GM19463 (cell line): Measurements from ENCODE around the gene ZNF846.
"Not testable (repeated sequence)": the region's sequence is repeated elsewhere in the genome, so short reads cannot be mapped to it uniquely, and the experiment has no call there.

Experiments
- ATAC-seq: cut with Tn5 transposase; IDR thresholded peaks from one replicate; pipeline ENCODE4 v1.9.1; 2021; ENCODE audit warnings: mild to moderate bottlenecking, moderate library complexity; ENCODE audit not compliant: unreplicated experiment

The ZNF846 gene

DNA sequence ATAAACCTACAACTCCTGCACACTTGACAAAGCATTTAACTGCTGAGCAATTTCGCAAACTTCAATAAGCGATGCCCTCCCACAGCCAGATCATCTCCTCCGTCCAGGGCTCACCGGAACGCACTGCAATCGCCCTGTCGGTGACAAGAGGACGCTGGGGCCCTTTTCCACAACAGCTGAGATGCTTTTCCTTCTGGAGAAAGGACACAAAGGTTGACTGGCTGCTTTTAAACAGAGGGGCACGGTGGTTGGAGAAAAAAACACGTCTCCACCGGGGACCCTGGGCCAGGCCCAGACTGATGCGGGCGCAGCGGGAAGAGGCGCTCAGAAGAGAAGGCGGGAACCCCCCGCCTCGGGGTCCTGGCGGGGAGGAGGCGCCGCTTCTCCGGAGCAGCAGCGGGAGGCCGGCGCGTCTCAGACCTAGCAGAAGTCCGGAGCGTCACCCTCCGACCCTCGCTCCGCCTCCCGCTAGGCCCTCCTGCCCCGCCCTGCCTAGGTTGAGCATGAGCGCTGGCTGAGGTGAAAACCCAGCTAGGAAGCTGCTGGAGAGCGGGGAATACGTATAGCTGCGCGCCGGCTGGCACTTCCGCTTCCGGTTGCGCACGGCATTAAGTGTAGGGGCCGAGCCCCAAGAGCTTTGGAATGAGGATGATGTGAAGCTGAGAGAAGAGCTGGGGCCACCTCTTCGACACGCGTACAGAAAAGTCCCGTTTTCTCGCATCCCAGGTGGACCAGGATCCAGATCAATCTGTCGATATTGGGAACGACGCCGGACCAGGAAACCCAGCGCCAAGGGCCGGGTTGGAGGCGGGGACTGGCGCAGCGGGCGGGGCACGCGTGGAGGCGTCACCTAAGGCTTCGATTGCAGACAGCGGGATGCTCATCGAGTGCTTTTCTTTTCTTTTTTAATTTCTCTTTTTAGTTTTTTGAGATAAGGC is at the start of gene ZNF846:
Gene ZNF846 (minus strand): TSS at position 564 of the 938 bp plus-strand sequence. CDS start 3,788 bp downstream, outside the sequence.
- ATAC-seq: peak; percentile 93

DNA sequence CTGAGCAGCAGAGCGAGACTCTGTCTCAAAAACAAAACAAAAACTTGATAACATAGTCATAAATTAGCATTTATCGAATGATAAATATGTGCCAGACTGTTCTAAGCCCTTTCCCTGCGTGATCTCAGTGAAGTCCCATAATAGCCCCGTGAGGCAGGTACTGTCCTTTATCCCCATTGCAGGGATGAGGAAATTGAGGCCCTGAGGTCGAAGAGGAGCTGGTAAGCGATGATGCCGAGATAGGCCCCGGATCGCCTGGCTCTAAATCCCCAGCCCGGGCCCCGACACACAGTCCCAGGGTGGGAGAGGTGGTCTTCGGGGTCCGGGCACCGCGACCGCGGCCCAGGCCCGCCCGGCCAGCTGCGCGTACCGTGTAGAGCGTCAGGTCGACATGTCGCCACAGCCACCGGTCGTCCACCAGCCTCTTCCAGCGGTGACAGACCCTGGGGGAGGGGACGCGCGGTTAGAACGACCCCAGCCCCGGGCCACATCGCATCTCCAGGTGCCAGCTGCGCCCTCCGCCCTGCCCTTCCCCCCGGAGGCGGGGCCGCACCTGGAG is 49.7 kb upstream of the ZNF846 start:
- no peak for ATAC-seq

DNA sequence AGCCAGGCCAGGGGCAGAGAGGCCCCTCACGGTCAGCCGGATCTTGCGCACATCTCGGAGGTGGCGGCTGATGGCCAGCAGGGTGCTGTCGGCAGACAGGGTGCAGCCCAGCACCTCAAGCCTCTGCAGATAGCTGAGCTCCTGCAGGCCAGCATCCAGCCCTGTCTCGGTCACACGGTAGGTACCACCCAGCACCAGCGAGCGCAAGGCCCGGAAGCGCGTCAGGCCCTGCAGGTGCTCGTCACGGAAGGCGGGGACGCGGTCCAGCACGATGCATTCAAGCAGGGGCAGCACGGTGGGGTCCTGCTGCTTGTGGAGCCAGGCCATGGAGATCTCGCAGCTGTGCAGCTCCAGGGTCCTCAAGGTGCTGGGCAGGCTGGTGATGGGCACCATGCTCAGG is 42.6 kb upstream of the ZNF846 start:
- ATAC-seq: no peak

DNA sequence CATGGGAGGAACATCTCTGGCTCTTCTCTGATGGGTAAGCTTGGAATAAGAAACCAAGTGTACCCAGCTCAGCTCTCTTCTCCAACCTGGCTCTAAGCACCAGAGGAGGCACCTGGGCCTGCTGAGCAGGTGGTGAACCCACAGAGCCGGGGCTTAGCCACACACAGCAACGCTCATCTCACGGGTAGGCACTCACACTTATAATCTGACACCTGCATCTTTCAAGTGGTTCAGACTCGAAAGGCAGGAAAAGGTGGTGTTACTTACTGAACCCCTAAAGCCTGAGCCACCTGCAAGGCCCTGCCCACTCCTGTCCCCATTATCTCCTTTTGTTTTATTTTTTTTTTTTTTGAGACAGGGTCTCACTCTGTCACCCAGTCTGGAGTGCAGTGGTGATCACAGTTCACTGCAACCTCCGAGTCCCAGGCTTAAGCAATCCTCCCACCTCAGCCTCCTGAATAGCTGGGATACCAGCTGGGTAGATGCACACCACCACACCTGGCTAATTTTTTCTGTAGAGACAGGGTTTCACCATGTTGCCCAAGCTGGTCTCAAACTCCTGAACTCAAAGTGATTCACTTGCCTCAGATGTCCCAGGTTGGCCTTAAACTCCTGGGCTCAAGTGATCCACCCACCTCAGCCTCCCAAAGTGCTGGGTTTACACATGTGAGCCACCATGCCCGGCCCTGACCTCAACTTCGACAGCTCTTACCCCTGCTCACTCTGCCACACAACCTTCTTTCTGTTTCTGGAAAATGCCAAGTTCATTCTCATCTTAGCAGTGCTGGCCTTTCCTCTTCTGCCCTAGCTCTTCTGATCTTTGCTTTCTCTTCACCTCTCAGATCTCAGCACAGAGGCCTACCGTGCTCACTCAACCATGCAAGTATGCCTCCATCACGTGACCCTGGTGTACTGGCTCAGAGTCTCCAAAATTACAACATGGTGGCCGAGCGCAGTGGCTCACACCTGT is 40.6 kb upstream of the ZNF846 start:
- no peak for ATAC-seq

DNA sequence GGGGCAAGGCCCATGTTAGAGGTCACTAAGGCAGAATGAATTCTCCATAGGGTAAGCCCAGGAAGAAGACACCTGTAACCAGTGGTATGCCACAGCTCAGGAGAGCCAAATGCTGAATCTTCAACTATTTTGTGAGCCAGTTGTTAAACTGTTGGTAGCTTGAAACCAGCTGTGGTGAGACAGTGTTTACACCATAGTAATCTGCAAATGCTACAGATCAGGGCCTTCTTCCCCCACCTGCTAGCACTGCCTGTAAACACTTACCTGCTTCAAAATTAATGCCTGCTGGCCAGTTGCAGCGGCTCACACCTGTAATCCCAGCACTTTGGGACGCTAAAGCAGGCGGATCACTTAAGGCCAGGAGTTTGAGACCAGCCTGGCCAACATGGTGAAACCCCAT is 38.3 kb upstream of the ZNF846 start:
- ATAC-seq: no peak

DNA sequence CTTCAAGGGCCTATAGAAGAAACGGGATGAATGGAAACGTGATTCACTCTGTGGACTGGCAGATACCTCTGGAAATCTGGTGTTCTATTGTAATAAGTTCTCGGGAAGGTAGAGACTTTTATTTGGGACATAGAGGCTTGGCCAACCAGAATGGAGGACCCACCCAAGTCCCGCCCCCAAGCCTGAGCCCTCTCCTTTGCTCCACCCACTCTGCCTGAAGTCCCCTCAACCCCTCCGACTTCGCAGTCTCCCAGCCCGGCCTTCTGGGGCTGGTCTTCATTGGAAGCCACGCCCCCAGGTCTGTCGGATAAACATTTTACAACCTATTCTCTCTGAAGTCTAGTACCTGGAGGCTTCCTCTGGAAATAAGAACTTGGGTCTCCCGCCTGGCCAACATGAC is 33.4 kb upstream of the ZNF846 start:
- ATAC-seq: no peak

DNA sequence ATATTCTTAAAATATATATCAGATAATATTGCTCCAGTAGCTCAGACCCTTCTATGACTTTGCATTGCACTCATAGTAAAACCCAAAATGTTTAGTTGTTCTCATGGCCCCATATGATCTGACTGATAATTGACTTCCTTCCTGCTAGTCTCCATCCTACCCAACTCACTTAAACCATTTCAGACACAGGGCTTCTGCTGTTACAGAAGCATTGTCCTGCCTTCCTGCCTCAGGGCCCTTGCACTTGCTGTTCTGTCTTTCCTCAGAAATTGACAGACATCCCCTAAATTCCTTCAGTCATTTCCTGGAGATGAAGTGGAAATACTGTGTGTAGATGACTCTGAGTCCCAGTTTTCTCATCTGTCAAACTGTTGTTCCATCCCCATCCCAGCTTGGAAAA is 30.6 kb upstream of the ZNF846 start:
- ATAC-seq: no peak

DNA sequence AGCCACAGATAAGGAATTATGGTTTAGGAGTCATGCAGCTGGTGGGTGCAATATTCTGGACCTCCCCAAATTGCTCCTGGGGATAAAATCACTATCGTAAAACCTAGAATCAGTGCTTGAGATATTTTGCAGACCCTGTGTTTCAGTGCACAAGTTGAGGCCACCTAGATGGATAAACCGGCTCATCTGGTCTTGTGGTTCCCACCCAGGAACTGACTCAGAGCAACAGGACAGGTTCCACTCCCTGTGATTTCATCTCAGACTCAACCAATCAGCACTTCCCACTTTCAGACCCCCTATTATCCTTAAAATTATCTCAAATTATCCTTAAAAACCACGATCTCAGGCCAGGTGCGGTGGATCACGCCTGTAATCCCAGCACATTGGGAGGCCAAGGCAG is 29.3 kb upstream of the ZNF846 start:
- ATAC-seq: no peak

DNA sequence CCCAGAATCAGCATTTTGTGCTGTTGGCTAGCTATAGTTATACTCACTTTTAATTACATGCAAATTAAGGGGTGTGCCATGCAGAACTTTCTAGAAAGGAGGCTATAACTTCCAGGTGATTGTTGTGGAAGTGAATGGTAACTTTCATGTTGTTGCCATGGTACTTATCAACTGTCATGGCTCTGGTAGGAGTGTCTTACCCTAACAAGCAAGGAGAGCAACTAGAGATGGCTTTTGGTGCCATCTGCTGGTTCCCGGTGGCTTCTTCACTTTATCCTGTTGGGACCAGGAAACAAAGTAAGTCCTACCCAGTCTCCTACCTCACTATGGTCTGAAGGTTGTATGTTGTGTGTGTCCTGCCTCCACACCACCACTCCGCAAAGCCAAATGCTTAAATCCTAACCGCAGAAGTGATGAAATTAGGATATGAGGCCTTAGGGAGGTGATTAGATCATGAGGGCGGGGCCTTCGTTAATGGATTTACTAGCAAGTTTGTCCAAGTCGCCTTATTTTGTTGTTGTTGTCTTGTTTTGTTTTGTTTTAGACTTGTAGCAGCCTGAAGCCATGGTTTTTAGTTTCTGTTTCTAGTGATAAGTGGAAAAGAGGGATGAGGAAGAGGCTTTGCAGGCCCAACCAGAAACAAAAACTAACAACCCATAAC is 27.7 kb upstream of the ZNF846 start:
- ATAC-seq: peak; percentile 53

DNA sequence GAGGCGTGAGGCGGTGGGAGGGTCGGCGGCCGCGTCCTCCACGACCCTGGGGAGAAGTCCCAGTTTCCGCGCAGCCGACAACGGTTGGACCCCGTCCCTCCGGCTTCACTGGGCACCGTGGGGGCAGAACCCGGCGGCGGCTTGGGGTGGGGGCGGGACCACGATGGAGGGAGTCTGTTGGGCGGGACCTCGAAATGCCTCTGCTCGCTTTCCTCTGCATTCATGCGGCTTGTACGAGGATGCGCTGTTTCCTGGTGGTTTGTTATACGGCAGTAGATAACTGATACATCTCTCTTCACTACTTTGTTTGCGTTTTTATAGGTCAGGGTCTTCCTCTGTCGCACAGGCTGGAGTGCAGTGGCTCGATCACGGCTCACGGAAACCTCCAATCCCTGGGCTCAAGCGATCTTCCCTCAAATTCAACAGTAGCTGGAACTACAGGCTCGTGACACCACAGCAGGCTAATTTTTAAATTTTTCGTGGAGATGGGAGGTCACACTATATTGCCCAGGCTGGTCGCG is 24.6 kb upstream of the ZNF846 start:
- ATAC-seq: no peak

DNA sequence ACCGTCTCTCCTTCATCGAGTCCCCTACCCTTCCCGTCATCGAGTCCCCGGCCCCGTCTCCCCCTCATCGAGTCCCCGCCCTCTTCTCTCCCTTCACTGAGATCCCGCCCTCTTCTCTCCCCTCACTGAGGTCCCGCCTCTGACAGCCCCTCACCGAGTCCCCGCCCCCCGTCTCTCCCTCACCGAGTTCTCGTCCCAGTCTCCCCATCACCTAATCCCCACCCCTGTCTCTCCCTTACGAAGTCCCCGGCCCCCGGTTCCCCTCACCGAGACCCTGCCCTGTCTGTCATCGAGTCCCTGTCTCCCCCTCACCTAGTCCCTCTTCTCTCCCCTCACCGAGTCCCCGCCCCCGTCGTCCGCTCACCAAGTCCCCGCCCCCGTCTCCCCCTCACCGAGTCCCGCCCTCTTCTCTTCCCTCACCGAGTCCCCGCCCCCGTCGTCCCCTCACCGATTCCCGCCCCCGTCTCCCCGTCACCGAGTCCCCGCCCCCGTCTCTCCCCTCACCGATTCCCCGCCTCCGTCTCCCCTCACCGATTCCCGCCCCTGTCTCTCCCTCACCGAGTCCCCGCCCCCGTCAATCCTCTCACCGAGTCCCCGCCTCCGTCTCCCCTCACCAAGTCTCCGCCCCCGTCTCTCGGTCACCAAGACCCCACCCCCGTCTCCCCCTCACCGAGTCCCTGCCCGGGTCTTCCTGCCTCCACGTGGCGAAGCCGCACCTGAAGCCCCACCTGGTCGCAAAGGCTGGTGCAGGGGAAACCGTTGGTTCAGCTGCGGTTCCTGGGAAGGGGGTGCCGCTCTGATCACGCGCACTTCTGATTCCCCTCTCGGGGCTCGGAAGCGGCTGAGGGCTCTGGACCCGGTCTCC is 23.9 kb upstream of the ZNF846 start:
- ATAC-seq: no peak

DNA sequence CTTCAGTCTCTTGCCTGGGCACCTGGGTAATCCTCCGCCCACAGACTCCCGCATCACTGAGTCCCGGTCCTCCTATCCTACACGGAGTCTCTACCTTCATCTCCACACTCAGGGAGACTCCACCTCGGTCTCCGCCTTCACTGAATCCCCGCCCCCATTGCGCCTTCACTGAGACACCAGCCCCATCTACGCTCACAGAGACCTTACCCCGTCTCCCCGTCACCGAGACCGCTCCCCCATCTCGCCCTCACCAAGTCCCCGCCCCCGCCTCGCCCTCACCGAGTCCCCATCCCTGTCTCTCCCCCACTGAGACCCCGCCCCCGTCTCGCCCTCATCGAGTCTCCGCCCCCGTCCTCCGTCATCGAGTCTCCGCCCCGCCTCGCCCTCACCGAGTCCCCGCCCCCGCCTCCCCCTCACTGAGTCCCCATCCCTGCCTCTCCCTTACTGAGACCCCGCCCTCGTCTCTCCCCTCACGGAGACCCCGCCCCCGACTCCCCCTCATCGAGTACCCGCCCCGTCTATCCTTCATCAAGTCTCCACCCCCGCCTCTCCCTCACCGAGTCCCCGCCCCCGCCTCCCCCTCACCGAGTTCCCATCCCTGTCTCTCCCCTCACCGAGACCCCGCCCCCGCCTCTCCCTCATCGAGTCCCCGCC is 23.1 kb upstream of the ZNF846 start:
- no peak for ATAC-seq

DNA sequence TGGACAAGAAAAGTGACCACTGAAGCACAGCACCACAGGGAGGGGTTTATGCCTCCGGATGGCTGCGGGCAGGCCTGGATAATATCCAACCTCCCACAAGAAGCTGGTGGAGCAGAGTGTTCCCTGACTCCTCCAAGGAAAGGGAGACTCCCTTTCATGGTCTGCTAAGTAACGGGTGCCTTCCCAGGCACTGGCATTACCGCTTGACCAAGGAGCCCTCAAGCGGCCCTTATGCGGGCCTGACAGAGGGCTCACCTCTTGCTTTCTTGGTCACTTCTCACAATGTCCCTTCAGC is 22.5 kb upstream of the ZNF846 start:
- not testable (repeated sequence) for ATAC-seq

DNA sequence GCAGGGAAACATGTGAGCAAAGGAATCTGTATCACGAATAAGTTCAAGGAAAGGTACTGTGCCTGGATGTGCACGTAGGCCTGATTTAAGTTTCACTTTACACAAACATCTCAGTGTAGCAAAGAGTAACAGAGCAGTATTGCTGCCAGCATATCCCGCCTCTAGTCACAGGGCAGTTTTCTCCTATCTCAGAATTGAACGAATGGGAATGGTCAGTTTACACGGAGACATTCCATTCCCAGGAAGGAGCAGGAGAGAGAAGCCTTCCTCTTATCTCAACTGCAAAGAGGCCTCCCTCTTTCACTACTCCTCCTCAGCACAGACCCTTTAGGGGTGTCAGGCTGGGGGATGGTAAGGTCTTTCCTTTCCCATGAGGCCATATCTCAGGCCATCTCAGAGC is 21.0 kb upstream of the ZNF846 start:
- not testable (repeated sequence) for ATAC-seq

DNA sequence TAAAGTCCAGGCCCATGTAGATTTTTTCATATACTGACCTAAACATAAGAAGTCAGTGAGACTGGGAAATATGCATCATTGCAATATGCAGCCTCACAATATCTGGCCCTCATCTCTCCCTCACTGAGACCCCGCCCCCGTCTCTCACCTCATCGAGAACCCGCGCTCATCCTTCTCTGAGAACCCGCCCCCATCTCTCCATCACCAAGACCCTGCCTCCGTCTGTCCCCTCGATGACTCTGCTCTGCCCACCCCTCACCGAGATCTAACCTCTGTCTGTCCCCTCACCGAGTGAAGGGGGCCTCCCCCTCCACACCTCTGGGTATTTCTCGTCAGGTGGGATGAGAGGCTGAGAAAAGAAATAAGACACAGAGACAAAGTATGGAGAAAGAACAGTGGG is 20.5 kb upstream of the ZNF846 start:
- ATAC-seq: no peak

DNA sequence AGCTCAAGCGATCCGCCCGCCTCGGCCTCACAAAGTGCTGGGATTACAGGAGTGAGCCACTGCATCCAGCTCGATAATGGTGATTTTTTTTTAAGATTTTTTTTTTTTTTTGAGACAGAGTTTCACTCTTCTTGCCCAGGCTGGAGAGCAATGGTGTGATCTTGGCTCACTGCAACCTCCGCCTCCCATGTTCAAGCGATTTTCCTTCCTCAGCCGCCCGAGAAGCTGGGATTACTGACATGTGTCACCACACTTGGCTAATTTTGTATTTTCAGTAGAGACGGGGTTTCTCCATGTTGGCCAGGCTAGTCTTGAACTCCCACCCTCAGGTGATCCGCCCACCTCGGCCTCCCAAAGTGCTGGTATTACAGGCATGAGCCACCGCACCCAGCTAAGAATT is 20.1 kb upstream of the ZNF846 start:
- ATAC-seq: not testable (repeated sequence)

DNA sequence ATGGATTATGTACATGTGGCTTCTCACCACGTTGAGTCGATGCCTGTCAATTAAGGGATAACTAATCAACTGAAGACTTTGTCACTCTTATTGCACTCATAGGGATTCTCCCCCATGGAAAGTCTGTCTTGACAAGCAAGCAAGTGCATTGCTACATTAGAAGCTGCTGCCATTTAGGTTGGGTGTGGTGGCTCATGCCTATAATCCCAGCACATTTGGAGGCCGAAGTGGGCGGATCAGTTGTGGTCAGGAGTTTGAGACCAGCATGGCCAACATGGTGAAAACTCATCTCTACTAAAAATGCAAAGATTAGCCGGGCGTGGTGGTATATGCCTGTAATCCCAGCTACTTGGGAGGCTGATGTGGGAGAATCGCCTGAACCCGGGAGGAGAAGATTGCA is 18.3 kb upstream of the ZNF846 start:
- ATAC-seq: no peak

DNA sequence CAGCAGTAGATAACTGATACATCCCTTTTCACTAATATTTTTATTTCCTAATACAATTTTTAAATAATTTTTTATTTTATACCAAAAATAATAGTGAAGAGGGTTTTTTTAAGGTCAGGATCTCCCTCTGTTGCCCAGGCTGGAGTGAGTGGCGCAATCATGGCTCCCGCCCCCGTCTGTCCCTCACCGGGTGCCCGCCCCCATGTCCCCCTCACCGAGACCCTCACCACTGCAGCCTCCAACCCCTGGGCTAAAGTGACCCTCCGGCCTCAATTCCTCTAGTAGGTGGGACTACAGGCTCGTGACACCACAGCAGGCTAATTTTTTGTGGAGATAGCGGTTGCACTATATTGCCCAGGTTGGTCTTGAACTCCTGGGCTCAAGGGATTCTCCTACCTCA is 17.8 kb upstream of the ZNF846 start:
- ATAC-seq: no peak
